ENCODE results near the gene AFG1L.
"Not testable (repeated sequence)": the region's sequence is repeated elsewhere in the genome, so short reads cannot be mapped to it uniquely, and the experiment has no call there.

AFG1L gene

DNA sequence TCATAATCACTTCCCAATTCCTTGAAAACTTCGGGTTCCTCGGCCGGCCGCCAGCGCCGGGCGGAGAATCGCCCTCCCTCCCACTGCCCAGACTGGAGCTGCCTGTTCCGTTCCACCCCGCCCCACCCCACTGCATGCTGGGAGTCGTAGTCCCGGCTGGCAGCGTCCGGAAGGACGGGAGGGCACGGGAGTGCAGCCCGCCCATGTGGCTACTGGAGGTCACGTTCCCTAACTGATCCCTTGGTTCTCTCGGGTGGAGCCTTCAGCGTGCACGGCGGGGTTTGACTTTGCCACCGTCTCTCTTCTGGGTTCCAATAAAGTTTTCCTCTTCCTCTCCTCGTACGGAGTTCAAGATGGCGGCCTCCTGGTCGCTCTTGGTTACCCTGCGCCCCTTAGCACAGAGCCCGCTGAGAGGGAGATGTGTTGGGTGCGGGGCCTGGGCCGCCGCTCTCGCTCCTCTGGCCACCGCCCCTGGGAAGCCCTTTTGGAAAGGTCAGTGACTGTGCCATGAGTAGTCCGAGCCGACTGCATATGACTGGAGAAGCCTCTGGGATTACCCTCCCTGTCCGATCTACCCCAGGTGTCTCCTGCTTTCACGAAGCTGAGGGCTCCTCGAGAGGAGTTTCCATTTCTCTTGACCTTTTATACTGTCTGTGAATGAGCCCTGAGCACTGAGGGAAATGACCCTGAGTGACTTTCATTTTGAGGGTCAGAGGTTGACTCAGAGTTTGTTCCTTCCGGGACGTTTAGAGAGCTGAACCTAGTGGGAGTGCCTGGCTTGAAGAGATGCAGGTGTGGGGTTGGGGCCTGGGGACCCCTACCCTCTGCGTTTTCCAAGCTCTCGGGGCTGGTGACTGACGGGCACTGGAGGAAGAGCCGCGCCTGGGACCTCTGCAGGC lies at the start of gene AFG1L:
TSS of gene AFG1L (plus strand) at position 328 of the 899 bp plus-strand sequence. CDS start at position 354, 26 bp downstream.
- peak; percentile 79 for DNase-seq (ENCODE audit: low read depth)

DNA sequence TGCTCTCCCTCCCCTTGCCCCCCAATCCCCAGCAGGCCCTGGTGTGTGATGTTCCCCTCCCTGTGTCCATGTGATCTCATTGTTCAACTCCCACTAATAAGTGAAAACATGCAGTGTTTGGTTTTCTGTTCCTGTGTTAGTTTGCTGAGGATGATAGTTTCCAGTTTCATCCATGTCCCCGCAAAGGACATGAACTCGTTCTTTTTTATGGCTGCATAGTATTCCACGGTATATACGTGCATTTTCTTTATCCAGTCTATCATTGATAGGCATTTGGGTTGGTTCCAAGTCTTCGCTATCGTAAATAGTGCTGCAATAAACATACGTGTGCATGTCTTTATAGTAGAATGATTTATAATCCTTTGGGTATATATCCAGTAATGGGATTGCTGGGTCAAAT lies 49.8 kb upstream of the AFG1L start:
- not testable (repeated sequence) for DNase-seq (ENCODE audit: low read depth)

DNA sequence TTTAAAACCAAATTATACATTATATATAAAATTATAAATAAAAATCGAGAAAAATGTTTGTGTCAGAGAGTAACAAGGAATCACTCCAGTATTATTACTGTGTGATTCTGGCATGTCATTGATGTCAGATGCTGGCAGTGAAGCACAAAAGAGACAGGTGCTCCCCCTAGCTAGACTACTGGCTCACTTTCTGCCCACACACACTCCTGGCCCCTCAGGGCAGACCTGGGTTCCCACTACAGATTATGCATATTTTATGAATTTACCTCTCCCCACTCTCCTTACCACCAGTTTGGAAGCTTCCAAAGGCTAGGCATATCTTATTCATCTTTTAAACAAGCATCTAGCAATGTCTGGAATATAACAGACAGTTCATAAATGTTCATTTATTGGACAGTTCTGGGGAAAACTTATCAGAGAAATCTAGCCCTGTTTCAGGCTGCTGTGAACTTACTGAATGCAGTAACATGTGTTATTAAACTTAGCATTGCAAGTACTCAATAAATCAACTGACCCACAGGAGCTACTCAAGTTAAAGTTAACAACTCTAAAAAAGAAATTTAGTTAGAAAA lies 46.8 kb upstream of the AFG1L start:
- no peak for DNase-seq (ENCODE audit: low read depth)

DNA sequence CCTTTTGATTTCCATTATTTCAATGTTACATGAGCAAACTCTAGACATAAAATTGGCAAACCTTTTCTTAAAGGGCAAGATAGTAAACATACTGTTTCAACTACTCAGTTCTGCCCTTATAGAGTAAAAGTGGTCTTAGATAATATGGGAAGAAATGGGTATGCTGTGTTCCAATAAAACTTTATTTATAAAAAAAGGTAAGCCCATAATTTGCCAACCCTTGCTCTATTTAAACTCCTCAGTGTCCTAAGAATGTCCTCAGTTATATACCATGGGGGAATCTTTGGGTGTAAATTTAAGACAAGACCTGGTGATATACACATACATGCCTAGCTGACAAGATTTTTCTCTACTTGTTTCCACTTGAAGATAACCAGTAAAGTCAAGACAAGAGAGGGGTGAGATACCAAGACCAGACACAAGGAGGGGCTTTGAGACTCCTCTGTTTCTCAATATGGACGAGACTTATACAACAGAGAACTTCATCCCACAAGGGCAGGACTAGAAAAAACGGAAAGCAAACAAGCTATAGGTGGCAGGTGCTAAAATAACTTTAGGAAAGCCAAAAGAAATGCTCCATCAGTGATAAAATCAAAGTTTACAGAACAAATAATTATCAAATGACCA lies 44.5 kb upstream of the AFG1L start:
- DNase-seq (ENCODE audit: low read depth), result no peak

DNA sequence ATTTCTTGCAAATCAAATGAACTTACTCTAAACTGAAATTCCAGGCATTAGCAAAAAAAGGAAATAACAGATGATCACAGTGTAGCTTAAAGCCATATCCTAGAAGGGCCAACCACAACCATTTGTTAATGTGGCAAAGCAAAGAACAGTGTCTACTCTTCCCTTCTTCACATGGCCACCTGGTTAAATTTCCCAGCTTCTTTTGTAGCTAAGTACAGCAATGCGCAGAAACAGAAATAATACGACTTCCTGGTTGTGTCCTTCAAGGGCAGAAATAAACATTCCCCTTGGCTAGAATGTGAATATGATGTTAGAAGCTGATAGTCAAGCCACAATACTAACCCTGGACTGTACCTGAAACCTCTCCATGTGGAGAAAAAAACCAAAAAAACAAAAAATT lies 43.6 kb upstream of the AFG1L start:
- DNase-seq (ENCODE audit: low read depth), result no peak

DNA sequence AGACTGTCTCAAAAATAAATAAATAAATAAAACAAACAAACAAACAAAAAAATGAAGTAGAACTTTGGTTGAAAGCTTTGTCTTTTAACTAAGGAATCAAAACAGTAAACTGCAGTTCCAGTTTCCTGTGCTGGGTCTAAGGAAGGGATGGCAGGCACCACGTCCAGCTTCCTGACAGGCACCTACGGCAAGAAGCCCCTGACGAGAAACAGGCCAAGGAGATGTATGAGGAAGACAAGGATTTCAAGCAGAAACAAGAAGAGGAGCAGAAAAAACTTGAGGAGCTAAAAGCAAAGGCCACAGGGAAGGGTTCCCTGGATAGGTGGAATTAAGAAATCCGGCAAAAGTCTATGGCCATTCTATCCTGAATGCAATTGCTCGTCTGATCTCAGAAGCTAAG lies 42.8 kb upstream of the AFG1L start:
- no peak for DNase-seq (ENCODE audit: low read depth)

DNA sequence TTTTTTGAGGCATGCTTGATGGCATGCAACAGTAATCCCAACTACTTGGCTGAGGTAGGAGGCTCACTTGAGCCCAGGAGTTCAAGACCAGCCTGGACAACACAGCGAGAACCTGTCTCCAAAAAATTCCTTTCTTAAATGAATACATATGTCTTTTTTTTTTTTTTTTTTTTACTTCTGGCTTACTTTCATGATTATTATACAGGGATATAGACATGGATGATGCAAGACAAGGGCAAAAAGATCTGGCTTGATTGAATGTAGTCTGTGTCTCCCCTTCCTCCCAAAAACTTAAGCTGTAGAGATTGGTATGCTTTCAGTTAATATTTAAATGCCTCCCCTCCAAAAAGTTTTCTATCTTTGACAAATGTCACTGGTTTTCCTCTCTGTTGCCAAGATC lies 41.6 kb upstream of the AFG1L start:
- DNase-seq (ENCODE audit: low read depth), result no peak

DNA sequence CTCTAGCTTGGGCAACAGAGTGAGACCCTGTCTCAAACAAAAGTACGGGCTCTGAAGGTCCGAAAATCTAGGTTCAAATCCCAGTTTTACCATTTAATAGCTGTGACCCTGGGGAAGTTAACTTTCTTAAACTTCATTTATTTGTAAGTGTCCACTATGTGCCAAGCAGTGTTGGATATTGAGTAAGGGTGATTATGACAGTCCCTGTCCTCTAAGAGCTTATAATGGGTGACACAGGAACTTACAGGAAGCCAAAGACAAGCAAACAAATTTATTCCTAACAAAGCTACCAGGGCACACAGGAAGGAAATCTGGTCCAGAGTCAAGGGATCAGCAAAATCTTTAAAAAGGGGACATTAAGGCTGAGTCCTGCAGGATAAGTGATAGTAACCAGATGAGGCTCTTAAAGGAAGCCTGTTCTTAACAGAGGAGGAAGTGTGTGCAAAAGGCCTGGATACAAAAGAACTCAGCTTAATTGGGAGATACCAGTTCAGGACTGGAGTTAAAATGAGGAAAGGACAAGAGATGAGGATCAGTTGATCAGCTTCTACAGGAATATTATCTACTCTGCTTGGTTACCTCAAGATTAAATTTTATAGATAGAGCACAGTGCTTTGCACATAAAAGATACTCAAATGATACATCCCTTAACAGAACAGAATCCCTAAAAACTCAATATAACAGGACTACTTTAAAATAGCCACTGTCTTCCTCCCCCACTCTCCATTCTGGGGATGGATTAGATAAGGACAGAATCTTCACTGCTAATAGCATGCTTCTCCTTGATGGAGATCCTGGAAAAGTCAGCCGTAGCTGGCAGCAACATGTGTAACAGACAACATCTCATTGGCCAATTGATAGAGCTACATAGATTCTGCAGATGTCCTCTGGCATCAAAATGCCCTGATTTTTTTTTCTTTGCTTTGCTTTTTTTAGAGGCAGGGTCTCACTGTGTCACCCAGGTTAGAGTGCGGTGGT lies 40.1 kb upstream of the AFG1L start:
- no peak for DNase-seq (ENCODE audit: low read depth)

DNA sequence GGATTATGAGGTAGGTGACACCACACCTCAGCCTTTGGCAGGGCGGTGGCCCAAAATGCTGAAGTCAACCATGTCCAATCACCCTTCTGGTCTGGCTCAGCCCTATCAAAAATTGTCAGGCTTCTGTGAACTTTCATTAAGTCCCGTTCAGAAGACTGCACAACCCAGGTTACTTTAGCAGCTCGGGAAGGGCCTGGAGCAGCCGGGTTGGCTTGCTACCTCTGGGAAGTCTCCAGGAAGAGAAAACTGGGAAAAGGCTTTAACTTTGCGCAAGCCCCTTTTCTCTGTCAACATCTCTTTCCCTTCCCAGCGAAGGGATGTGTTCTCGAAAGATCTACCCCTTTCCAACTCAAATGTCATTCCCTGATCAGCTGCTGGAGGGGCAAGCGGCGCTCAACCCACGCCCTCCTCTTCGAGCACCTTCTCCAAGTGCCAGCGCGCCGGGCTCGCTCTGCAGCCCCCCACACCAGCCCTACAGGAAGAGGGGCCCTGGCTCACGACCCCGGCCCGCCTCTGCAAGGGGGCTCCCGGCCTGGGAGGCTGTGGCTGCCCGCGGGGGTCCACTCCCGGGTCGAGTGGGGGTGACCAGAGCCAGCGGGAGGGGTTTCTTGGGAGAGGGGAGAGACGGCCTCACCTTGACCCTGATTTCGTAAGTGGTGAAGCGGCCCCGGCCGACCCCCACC lies 34.6 kb upstream of the AFG1L start:
- DNase-seq (ENCODE audit: low read depth), result peak; percentile 10

DNA sequence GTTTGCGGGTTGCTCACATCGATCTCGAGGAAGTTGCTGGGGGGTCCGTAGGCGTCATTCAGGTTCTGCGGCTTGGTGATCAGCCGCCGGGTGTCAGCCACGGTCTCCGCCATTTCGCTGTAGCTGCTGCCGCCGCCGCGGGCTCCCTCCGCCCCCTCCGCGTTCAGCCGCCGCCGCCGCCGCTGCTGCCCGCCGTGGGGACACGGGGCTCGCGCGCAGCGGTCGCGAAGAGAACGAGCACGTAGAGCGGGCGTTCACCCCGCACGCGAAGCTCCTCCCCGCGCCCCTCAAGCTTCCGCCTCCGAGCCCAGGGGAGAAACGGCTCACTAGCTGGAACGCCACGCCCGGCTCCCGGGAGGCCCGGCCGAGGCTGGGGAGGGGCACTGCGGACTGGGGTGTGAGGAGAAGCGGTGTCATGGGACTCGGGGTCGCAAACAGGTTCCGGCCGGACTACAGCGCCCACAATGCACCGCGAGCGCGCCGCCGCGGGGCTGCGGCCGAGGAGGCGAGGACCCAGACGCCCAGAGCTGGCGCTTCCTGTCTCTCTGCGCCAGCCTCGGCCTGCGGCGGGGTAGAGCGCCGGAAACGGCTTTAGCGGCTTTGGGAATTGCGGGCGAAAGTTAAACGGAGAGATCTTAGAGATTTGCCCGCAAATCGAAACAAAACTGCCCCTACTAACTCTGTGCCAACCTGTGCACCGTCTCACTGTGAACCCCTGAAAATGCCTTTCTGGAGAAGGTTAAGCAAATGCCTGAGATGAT lies 33.9 kb upstream of the AFG1L start, which contains the start of gene SNX3:
TSS of gene SNX3 (minus strand) at position 232 of the 761 bp plus-strand sequence. CDS start at position 113, 119 bp downstream.
- peak; percentile 87 for DNase-seq (ENCODE audit: low read depth)

DNA sequence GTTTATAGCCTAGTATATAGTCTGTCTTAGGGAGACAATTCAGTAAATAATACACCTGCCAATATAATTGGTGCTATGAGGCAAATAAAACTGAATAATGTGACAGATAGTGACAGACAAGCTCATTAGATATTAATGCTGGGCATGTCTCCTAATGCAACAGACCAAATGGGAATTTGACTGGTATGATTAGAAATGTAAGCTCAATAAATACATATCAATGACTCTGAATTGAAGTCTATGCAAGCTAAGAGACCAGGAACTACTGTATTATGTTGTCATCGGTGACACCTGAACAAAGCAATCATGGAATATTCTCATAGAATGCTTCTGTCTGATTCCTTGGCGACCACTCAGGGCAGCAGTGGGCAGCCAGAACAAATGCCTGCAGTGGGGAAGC lies 31.5 kb upstream of the AFG1L start:
- no peak for DNase-seq (ENCODE audit: low read depth)

DNA sequence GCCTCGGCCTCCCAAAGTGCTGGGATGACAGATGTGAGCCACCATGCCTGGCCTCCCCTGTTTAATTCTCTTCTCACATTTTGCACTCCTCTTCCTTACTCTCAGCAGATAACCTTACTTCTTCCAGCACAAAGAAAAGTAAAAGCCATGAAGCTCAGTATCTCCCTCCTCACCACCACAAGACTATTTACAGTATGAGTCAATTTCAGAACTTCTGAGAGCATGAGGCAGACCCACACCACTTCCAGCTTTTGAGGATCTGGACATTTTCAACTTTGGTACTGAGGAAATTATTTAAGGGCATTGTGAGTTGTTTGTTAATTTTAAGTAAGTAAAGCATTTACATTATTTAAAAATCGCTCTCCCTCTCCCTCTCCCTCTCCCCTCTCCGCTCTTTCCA lies 26.0 kb upstream of the AFG1L start:
- no peak for DNase-seq (ENCODE audit: low read depth)

DNA sequence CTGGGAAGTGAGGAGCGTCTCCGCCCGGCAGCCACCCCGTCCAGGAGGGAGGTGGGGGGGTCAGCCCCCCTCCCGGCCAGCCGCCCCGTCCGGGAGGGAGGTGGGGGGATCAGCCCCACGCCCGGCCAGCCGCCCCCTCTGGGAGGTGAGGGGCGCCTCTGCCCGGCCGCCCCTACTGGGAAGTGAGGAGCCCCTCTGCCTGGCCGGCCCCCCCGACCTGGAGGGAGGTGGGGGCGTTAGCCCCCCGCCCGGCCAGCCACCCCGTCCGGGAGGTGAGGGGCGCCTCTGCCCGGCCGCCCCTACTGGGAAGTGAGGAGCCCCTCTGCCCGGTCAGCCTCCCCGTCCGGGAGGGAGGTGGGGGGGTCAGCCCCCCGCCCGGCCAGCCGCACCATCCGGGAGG lies 24.9 kb upstream of the AFG1L start:
- not testable (repeated sequence) for DNase-seq (ENCODE audit: low read depth)

DNA sequence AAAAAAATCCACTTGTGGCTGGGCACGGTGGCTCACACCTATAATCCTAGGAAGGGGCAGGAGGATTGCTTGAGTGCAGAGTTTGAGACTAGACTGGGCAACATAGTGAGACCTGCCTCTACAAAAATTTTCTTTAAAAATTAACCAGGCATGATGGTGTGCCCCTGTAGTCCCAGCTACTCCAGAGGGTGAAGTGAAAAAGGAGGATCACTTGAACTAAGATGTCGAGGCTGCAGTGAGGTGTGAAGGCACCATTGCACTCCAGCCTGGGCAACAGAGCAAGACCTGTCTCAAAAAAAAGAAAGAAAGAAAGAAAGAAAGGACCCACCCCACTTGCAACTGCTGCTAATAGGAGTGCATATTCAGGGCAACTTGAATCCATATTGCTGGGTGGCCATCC lies 20.3 kb upstream of the AFG1L start:
- DNase-seq (ENCODE audit: low read depth), result no peak

DNA sequence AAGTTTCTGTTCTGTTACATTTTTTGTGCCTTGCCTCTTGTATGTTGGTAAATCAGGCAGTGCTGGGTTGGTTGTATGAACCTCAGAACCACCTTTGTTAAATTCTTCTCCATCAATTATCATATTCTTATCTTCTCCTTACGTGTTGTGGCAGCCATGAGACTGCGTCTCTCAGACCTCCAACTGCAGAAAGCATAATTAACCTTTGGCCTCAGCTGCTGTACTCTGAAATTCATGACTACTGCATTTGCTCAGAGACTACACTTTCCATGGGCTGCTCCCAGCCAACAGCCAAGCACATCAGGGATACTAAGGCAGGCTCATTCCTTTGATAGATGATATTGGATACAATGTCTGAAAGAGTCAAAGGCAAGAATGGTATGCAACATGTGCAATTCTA lies 18.9 kb upstream of the AFG1L start:
- no peak for DNase-seq (ENCODE audit: low read depth)

DNA sequence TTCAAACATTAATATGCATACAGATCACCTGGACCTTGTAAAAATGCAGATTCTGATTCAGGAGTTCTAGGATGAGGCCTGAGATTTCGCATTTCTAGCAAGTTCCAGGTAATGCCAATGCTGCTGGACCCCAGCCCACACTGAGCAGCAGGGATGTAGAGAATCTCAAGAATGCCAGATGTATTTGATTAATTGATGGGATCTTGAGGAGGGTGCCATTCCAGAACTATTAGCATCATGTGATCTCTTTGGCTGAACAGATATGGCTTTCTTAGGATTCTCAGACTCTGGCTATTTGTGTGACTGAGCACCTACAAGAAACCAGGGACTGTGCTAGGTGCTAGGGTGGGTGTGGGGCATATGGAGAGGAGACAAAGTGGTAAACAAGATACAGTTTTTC lies 17.6 kb upstream of the AFG1L start:
- no peak for DNase-seq (ENCODE audit: low read depth)

DNA sequence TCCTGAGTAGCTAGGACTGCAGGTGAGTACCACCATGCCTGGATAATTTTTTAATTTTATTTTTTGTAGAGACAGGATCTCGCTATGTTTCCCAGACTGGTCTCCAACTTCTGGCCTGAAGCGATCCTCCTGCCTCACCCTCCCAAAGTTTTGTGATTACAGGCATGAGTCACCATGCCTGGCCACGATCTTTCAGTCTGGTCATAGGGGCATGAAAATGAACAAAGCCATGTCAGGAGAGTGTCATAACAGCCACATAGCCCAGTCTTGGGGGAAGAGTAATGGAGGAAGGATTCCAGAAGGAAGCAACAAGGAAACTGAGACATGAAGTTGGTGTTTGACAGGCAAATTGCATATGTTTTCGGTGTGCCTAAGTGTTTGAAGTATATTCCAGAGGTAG lies 17.0 kb upstream of the AFG1L start:
- no peak for DNase-seq (ENCODE audit: low read depth)

DNA sequence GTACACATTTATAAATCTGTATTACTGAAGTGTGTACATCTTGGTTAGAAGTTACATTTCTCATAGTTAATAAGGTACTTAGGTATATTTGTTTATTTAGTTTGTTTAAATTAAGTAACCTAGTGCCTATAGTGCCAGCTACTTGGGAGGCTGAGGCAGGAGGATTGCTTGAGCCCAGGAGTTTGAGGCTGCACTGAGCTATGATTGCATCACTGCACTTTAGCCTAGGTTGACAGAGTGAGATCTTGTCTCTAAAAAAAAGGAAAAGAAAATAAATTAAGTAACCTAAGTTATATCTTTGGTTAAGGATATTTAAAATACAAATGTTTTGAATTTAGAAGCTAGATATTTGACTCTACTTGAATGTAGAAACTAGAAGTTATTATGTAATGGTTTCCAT lies 9.5 kb upstream of the AFG1L start:
- DNase-seq (ENCODE audit: low read depth), result no peak

DNA sequence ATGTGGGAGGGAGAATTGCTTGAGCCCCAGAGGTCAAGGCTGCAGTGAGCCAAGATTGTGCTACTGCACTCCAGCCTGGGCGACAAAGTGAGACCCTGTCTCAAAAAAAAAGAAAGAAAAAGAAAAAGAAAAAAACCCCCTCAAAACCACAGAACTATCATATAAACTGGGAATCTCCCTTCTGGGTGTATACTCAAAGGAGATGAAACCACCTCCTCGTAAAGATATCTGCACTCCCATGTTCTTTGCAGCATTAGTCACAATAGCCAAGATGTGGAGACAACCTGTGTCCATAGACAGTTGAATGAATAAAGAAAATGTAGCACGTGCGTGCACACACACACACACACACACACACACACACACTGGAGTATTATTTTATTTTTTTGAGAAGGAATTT lies 8.5 kb upstream of the AFG1L start:
- no peak for DNase-seq (ENCODE audit: low read depth)

DNA sequence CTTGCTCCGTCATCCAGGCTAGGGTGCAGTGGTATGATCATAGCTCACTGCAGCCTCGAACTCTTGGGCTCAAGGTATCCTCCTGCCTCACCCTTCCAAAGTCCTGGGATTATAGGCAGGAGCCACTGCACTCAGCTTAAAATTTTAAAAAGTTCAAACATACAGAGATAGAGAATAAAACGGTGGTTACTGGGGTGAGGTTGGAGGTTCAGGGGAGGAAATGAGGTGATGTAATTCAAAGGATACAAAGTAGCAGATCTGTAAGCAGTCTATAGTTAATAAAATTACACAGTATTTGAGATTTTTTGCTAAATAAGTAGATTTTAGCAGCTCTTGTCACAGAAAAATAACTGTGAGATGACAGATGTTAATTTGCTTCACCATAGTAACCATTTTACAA lies 7.5 kb upstream of the AFG1L start:
- no peak for DNase-seq (ENCODE audit: low read depth)

DNA sequence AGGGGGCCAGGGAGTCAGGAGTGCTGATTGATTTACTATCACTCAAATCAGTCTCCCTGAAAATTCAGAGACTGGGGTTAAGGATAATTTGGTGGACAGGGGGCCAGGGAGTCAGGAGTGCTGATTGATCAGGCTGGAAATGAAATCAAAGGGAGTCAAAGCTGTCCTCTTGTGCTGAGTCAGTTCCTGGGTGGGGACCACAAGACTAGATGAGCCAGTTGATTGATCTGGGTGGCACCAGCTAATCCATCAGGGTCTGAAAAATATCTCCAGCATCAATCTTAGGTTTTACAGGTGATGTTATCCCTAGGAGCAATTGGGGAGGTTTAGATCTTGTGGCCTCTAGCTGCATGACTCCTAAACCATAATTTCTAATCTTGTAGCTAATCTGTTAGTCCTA lies 6.1 kb upstream of the AFG1L start:
- DNase-seq (ENCODE audit: low read depth), result no peak
